Esophagus muscularis mucosa (tissue), 4 donors: Measurements from ENCODE around the gene DNAJC21.

Source experiments
- EP300 ChIP-seq: sonication (generic); formaldehyde crosslinking; IDR thresholded peaks from one replicate; pipeline ENCODE4 v1.6.1; 2017; ENCODE audit warnings: antibody characterized with exemption
- POLR2A ChIP-seq: fragments of 450-650 bp; IDR thresholded peaks from one replicate; pipeline ENCODE4 v1.6.1; 2017; ENCODE audit warnings: antibody characterized with exemption, moderate library complexity, mild to moderate bottlenecking, low read depth
- POLR2AphosphoS5 ChIP-seq, 2 donors: sonication (generic); formaldehyde crosslinking; IDR thresholded peaks; one replicate each; pipeline ENCODE4 v1.6.1; 2017; ENCODE audit warnings: antibody characterized with exemption in 2 of 2
- TF ChIP-seq, protein P1 (sequence below), 3 experiments: fragments of 200-600 bp in 2 of 3; fragments of 450-650 bp in 1 of 3; sonication (generic) in 2 of 3; IDR thresholded peaks; one replicate each; pipeline ENCODE4 v1.5.1; 2017 to 2019; ENCODE audit warnings: antibody characterized with exemption in 3 of 3, mild to moderate bottlenecking in 2 of 3, moderate library complexity in 1 of 3

DNA sequence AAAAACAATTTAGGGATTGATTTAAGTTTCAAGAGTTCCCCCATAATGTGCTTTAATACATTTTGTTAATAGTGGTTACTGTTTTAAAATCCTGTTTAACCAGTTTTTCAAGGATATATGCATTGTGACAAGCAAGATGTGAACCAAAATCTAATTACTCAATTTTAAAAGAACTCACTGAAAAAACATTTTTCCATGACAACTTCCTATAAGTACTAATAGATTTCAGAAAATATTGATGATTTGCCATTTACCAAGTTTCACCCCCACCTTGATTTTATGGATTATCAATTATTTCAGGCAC lies 4.9 kb upstream of the DNAJC21 start:
- TF ChIP-seq, protein P1, sequence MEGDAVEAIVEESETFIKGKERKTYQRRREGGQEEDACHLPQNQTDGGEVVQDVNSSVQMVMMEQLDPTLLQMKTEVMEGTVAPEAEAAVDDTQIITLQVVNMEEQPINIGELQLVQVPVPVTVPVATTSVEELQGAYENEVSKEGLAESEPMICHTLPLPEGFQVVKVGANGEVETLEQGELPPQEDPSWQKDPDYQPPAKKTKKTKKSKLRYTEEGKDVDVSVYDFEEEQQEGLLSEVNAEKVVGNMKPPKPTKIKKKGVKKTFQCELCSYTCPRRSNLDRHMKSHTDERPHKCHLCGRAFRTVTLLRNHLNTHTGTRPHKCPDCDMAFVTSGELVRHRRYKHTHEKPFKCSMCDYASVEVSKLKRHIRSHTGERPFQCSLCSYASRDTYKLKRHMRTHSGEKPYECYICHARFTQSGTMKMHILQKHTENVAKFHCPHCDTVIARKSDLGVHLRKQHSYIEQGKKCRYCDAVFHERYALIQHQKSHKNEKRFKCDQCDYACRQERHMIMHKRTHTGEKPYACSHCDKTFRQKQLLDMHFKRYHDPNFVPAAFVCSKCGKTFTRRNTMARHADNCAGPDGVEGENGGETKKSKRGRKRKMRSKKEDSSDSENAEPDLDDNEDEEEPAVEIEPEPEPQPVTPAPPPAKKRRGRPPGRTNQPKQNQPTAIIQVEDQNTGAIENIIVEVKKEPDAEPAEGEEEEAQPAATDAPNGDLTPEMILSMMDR (IDR thresholded peaks at IDR 0.05): no peak
- TF ChIP-seq POLR2AphosphoS5 (IDR thresholded peaks at IDR 0.05): no peak
- no peak for TF ChIP-seq POLR2A
- no peak for TF ChIP-seq EP300
